Measurements from ENCODE around the gene OLFM1.

The OLFM1 gene

GRCh38 chr9:135087489-135087792 lies at the start of gene OLFM1:
TSS of gene OLFM1 (plus strand) at chr9:135087668. CDS start at chr9:135087990, 322 bp downstream.
- DNase-seq = peak; percentile 15 to 55

GRCh38 chr9:135038331-135038730 lies 49.1 kb upstream of the OLFM1 start:
- DNase-seq = no peak

GRCh38 chr9:135038826-135039225 lies 48.6 kb upstream of the OLFM1 start:
- no peak for DNase-seq

- no peak for DNase-seq
Measured at GRCh38 chr9:135039266-135039870, 48.1 kb upstream of the OLFM1 start.

- no peak for DNase-seq
Measured at GRCh38 chr9:135039916-135040645, 47.4 kb upstream of the OLFM1 start.

GRCh38 chr9:135040892-135041291 lies 46.6 kb upstream of the OLFM1 start:
- DNase-seq = no peak

- no peak for DNase-seq
Measured at GRCh38 chr9:135043345-135043744, 44.1 kb upstream of the OLFM1 start.

GRCh38 chr9:135045264-135045927 lies 42.1 kb upstream of the OLFM1 start:
- no peak for DNase-seq

- DNase-seq = no peak
Measured at GRCh38 chr9:135045928-135046738, 41.3 kb upstream of the OLFM1 start.

- no peak for DNase-seq
Measured at GRCh38 chr9:135046739-135047350, 40.6 kb upstream of the OLFM1 start.

- DNase-seq = no peak
Measured at GRCh38 chr9:135047521-135047920, 39.9 kb upstream of the OLFM1 start.

- DNase-seq = no peak
Measured at GRCh38 chr9:135048046-135048757, 39.3 kb upstream of the OLFM1 start.

GRCh38 chr9:135048758-135049444 lies 38.6 kb upstream of the OLFM1 start:
- no peak for DNase-seq

- DNase-seq = no peak
Measured at GRCh38 chr9:135049460-135049859, 38.0 kb upstream of the OLFM1 start.

- no peak for DNase-seq
Measured at GRCh38 chr9:135050072-135050990, 37.1 kb upstream of the OLFM1 start.

GRCh38 chr9:135051316-135052038 lies 36.0 kb upstream of the OLFM1 start:
- no peak for DNase-seq

- no peak for DNase-seq
Measured at GRCh38 chr9:135053133-135053532, 34.3 kb upstream of the OLFM1 start.

GRCh38 chr9:135055181-135055580 lies 32.3 kb upstream of the OLFM1 start:
- no peak for DNase-seq

GRCh38 chr9:135056541-135056940 lies 30.9 kb upstream of the OLFM1 start:
- no peak for DNase-seq
